HG03064 (cell line): ENCODE data around the gene FOXP4.
A peak's percentile ranks its signal among the peaks of the same experiment; 100 is the strongest.

Experiments used
- ATAC-seq: cut with Tn5 transposase; IDR thresholded peaks from one replicate; pipeline ENCODE4 v1.9.1; 2021; ENCODE audit warnings: low read depth; ENCODE audit not compliant: unreplicated experiment

Gene FOXP4

GRCh38 chr6:41519745-41520699, 26.2 kb upstream of the FOXP4 start:
- no peak for ATAC-seq

GRCh38 chr6:41522780-41523548, 23.2 kb upstream of the FOXP4 start:
- no peak for ATAC-seq

GRCh38 chr6:41523915-41524633, 22.1 kb upstream of the FOXP4 start:
- no peak for ATAC-seq

GRCh38 chr6:41524634-41525011, 21.6 kb upstream of the FOXP4 start:
- no peak for ATAC-seq

- ATAC-seq: no peak
Measured at GRCh38 chr6:41527721-41528408, 18.3 kb upstream of the FOXP4 start.

- no peak for ATAC-seq
Measured at GRCh38 chr6:41528409-41528963, 17.7 kb upstream of the FOXP4 start.

GRCh38 chr6:41529049-41529448, 17.1 kb upstream of the FOXP4 start:
- no peak for ATAC-seq

GRCh38 chr6:41529970-41530369, 16.2 kb upstream of the FOXP4 start:
- no peak for ATAC-seq

- no peak for ATAC-seq
Measured at GRCh38 chr6:41530476-41530875, 15.7 kb upstream of the FOXP4 start.

GRCh38 chr6:41531016-41531415, 15.2 kb upstream of the FOXP4 start:
- no peak for ATAC-seq

GRCh38 chr6:41531591-41532582, 14.3 kb upstream of the FOXP4 start:
- ATAC-seq: peak; percentile 82

- ATAC-seq: no peak
Measured at GRCh38 chr6:41535766-41536165, 10.4 kb upstream of the FOXP4 start.

- no peak for ATAC-seq
Measured at GRCh38 chr6:41536795-41537758, 9.1 kb upstream of the FOXP4 start.

GRCh38 chr6:41538556-41539182, 7.5 kb upstream of the FOXP4 start:
- ATAC-seq: no peak

GRCh38 chr6:41539204-41539603, 7.0 kb upstream of the FOXP4 start:
- no peak for ATAC-seq

- no peak for ATAC-seq
Measured at GRCh38 chr6:41541364-41541763, 4.8 kb upstream of the FOXP4 start.

- no peak for ATAC-seq
Measured at GRCh38 chr6:41543087-41543486, 3.1 kb upstream of the FOXP4 start.
